ENCODE data around the gene MAFG.

Gene MAFG

GRCh38 chr17:81960130-81960958, 32.8 kb upstream of the MAFG start:
- ATAC-seq (ENCODE audit: low read depth), result peak; percentile 6; the same call in 1 of the 3 replicates
- Histone ChIP-seq H3K4me3 (ENCODE audit: severe bottlenecking) (peak overlapping the region; percentile 13), H3K27ac (ENCODE audit: poor library complexity, severe bottlenecking) (no peak overlapping the region), H3K27me3 (ENCODE audit: insufficient read depth, poor library complexity, severe bottlenecking) (peaks cover 51% of the 10 kb centered on the region), H3K9me3 (ENCODE audit: severe bottlenecking) (no peaks in the 10 kb centered on the region), H3K4me1 (ENCODE audit: insufficient read depth, poor library complexity, severe bottlenecking) (no peaks in the 10 kb centered on the region), H3K36me3 (ENCODE audit: low read depth) (no peaks in the 10 kb centered on the region)
- peak; percentile 70 for DNase-seq (ENCODE audit: low spot score)
- no peak for TF ChIP-seq CTCF (IDR thresholded peaks at IDR 0.05; ENCODE audit: poor library complexity, severe bottlenecking)

- DNase-seq (ENCODE audit: low spot score) (peak; percentile 73), ATAC-seq (ENCODE audit: low read depth) (peak; percentile 51)
- Histone ChIP-seq H3K27me3 (ENCODE audit: insufficient read depth, poor library complexity, severe bottlenecking) (peaks cover 51% of the 10 kb centered on the region), H3K9me3 (ENCODE audit: severe bottlenecking) (no peaks in the 10 kb centered on the region), H3K27ac (ENCODE audit: poor library complexity, severe bottlenecking) (no peak overlapping the region), H3K36me3 (ENCODE audit: low read depth) (no peaks in the 10 kb centered on the region), H3K4me1 (ENCODE audit: insufficient read depth, poor library complexity, severe bottlenecking) (no peaks in the 10 kb centered on the region), H3K4me3 (ENCODE audit: severe bottlenecking) (peak overlapping the region; percentile 13)
- TF ChIP-seq CTCF (IDR thresholded peaks at IDR 0.05; ENCODE audit: poor library complexity, severe bottlenecking), result peak; percentile 93
Measured at GRCh38 chr17:81959362-81960129, 32.0 kb upstream of the MAFG start.

GRCh38 chr17:81958633-81959342, 31.3 kb upstream of the MAFG start:
- Histone ChIP-seq H3K27me3 (ENCODE audit: insufficient read depth, poor library complexity, severe bottlenecking) (peaks cover 47% of the 10 kb centered on the region), H3K4me1 (ENCODE audit: insufficient read depth, poor library complexity, severe bottlenecking) (no peaks in the 10 kb centered on the region), H3K36me3 (ENCODE audit: low read depth) (no peaks in the 10 kb centered on the region), H3K9me3 (ENCODE audit: severe bottlenecking) (no peaks in the 10 kb centered on the region), H3K4me3 (ENCODE audit: severe bottlenecking) (no peak overlapping the region), H3K27ac (ENCODE audit: poor library complexity, severe bottlenecking) (no peak overlapping the region)
- ATAC-seq (ENCODE audit: low read depth) (no peak), DNase-seq (ENCODE audit: low spot score) (peak; percentile 55)
- TF ChIP-seq CTCF (IDR thresholded peaks at IDR 0.05; ENCODE audit: poor library complexity, severe bottlenecking), result no peak

GRCh38 chr17:81957691-81958432, 30.3 kb upstream of the MAFG start:
- Histone ChIP-seq H3K9me3 (ENCODE audit: severe bottlenecking) (no peaks in the 10 kb centered on the region), H3K27me3 (ENCODE audit: insufficient read depth, poor library complexity, severe bottlenecking) (peaks cover 38% of the 10 kb centered on the region), H3K4me1 (ENCODE audit: insufficient read depth, poor library complexity, severe bottlenecking) (no peaks in the 10 kb centered on the region), H3K27ac (ENCODE audit: poor library complexity, severe bottlenecking) (no peak overlapping the region), H3K36me3 (ENCODE audit: low read depth) (no peaks in the 10 kb centered on the region), H3K4me3 (ENCODE audit: severe bottlenecking) (no peak overlapping the region)
- TF ChIP-seq CTCF (IDR thresholded peaks at IDR 0.05; ENCODE audit: poor library complexity, severe bottlenecking), result no peak
- DNase-seq (ENCODE audit: low spot score), result peak; percentile 64
- no peak for ATAC-seq (ENCODE audit: low read depth)
